Epithelial cell of esophagus (primary cell): Measurements from ENCODE around the gene NKIRAS1.
"Not testable (repeated sequence)": the region's sequence is repeated elsewhere in the genome, so short reads cannot be mapped to it uniquely, and the experiment has no call there.

Source experiments
- DNase-seq: peaks from one replicate; pipeline ENCODE4 v3.0.0; 2010; ENCODE audit warnings: low read depth
- H3K4me3 ChIP-seq: 2 replicates; pipeline ENCODE4 v1.5.1; 2011; ENCODE audit warnings: mild to moderate bottlenecking, low read length, control low read depth
- TF ChIP-seq, protein P1 (sequence below): IDR thresholded peaks from 2 replicates; pipeline ENCODE4 v1.5.1; 2011; ENCODE audit warnings: low read depth, mild to moderate bottlenecking, low read length, control low read depth, inconsistent platforms; ENCODE audit not compliant: insufficient read depth; ENCODE audit errors: missing control alignments

The NKIRAS1 gene

DNA sequence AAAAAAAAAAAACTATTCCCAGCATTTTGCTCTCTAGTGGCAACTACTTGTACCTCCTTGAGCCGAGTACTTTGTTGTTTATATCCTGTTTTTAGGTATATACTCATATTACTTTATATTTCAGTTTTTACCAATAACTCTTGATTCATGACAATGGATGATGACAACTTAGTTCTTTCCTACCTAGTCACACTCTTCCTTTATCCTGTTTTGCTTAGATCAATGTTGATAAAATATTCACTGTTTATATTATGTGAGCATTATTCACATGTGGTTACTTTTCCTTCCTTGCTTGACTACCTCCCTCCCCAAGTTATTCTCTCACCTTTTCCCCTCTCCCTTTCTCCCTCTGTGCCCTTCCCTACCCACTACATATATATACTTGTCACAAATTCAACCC lies 53.7 kb downstream of the NKIRAS1 start:
- DNase-seq: no peak
- TF ChIP-seq, protein P1, sequence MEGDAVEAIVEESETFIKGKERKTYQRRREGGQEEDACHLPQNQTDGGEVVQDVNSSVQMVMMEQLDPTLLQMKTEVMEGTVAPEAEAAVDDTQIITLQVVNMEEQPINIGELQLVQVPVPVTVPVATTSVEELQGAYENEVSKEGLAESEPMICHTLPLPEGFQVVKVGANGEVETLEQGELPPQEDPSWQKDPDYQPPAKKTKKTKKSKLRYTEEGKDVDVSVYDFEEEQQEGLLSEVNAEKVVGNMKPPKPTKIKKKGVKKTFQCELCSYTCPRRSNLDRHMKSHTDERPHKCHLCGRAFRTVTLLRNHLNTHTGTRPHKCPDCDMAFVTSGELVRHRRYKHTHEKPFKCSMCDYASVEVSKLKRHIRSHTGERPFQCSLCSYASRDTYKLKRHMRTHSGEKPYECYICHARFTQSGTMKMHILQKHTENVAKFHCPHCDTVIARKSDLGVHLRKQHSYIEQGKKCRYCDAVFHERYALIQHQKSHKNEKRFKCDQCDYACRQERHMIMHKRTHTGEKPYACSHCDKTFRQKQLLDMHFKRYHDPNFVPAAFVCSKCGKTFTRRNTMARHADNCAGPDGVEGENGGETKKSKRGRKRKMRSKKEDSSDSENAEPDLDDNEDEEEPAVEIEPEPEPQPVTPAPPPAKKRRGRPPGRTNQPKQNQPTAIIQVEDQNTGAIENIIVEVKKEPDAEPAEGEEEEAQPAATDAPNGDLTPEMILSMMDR: no peak
- no peak overlapping the region for H3K4me3 ChIP-seq

DNA sequence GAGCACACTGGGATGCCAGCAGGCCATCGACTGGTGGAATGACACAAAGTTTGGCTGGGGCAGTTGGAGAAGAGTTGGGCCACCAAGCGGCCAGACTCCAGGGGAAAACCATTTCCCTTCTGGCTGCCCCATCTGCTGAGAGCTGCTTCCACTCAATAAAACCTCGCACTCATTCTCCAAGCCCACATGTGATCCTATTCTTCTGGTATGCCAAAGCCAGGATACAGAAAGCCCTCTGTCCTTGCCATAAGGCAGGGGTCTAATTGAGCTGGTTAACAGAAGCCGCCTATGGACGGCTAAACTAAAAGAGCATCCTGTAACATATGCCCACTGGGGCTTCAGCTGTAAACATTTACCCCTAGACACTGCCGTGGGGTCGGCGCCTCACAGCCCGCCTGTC lies 55.1 kb downstream of the NKIRAS1 start:
- TF ChIP-seq, protein P1: no peak
- no peak overlapping the region for H3K4me3 ChIP-seq
- no peak for DNase-seq

DNA sequence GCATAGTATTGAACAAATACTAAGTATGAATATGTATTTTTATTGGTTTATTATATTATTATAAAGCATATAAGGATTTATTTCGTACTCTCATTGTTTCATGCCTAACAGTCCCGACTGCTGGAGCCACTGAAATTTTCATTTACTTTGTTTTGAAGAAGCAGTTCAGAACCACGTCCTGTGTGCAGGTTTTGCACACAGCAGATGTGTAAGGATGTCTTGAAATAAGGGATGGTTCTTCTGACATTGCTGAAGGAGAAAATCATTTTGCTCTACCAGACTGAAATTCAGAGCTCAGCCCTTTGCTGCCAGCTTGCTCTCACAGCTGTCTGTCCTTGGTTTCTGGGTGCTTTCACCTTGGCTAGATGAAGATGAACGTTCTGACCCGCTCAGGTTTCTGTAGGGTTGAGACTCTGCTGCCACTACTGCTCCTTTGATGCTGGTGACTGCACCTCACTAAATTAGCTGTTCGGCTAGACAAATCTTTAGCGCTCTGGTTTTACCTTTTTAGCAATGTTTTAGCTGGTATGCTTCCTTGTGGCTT lies 56.9 kb downstream of the NKIRAS1 start:
- TF ChIP-seq, protein P1: no peak
- DNase-seq: no peak
- H3K4me3 ChIP-seq: no peak overlapping the region

DNA sequence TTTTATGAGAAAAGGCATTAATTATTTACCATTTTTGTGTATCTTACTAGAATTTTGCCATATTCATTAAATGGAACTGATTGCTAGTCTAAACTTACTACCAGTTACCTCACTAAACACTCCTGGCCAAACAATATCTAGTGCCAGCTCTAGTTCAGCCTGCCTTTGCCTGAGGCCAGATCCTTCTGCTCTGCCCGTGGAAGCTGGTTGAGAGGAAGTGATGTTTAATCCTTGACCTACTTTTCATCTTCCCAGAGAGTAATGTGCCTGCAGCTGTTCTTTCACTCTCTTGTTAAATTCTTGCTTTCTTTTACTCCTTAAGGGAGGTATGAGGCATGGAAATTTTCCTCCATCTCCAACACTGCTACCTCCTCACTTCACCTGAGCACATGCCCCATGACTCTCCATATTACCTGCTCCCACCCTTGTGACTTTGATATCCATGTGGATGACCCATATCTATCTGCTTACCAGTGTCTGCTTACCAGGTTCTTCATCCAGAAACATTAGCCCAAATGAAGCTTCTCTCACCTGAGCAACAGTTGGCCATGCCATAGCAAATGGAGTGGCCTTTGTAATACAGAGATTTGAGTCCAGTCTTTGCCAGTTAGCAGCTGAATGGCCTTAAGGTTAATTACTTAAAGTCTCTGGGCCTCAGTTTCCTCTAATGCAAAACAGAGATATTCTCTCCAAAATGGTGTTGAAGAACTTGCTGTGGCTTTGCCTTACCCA lies 57.6 kb downstream of the NKIRAS1 start:
- peak; percentile 74 for DNase-seq
- TF ChIP-seq, protein P1: no peak

DNA sequence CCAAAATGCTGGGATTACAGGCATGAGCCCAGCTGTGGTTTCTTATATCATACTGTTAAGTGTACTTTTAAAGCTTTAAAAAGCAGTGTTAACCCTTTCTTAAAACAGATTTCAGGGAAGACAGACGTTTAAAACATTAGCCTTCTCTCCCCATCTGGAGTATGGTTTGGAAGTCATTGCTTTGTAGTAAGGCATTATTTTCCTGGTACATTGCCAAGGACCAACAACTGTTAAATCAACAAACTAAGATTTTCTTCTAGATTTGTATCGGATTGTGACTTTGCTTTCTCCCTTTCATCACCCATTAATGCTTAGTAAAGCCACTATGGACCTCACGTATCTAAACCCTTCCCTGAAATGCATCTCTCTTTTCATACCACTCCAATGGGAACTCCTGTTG lies 60.5 kb downstream of the NKIRAS1 start:
- no peak overlapping the region for H3K4me3 ChIP-seq
- TF ChIP-seq, protein P1: no peak
- DNase-seq: no peak

More for the DNA sequence above, 57.6 kb downstream of the NKIRAS1 start:
- H3K4me3 ChIP-seq: no peak overlapping the region

DNA sequence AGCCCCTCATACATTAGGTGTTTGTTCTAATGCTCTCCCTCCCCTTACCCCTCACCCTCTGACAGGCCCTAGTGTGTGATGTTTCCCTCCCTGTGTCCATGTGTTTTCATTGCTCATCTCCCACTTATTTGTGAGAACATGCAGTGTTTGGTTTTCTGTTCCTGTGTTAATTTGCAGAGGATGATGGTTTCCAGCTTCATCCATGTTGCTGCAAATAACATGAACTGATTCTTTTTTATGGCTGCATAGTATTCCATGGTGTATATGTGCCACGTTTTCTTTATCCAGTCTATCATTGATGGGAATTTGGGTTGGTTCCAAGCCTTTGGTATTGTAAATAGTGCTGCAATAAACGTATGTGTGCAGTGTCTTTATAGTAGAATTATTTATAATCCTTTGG lies 67.3 kb downstream of the NKIRAS1 start:
- H3K4me3 ChIP-seq, DNase-seq: not testable (repeated sequence)

DNA sequence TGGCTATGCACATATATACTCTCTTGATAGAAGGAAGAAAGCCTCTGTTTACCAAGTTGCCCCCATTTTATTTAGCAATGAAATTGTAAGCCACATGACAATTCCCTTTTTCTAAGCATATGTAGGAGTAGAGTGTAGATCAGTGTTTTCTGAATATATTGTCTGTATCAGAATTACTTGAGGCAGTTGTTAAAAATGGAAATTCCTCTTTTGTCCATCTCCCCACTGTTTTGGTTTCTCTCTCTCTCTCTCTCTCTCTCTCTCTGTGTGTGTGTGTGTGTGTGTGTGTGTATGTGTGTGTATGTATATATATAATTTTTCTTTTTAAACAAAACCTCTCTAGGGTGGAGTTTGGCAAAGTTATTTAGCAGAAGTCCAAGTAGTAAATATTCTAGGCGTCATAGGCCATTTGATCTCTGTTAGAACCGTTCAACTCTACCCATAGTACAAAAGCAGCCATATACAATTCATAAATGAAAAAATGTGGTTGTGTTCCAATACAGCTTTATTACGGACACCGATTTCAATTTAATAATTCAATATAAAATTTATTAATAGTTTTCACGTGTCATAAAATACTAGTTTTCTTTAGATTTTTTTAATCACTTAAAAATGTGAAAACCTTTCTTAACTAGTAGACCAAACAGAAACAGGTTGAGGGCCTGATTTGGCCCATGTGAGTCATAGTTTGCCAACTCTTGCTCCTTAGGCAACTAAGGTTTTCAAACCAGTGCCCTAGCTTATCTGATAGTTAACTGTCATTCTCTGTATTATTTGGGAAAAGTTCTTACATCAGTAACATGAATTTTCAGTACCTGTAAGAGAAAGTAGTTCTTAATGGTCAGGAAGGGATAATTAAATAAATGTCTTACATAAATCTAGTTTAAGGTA lies 71.2 kb downstream of the NKIRAS1 start:
- no peak overlapping the region for H3K4me3 ChIP-seq
- peak; percentile 46 for DNase-seq
- TF ChIP-seq, protein P1: no peak
